Renal cortex interstitium (tissue), 11 donors: ENCODE data around the gene AQP12A. TPM values are rescaled to one million over a fixed set of nuclear protein-coding genes. Genes with fewer than 3 reads are reported as not detected.

Experiments used
- DNase-seq, 11 donors: peaks; one replicate each; pipeline ENCODE4 v3.0.0-alpha.2; 2013; ENCODE audit warnings: low read depth in 9 of 11, low spot score in 4 of 11; ENCODE audit errors: extremely low read depth in 1 of 11
- polyA plus RNA-seq, 3 donors: library from polyadenylated mRNA; unstranded; fragments of 120-200 nt; gene quantifications; one replicate each; pipeline ENCODE4 v1.2.1, GENCODE V29; 2013; ENCODE audit not compliant: insufficient read length in 3 of 3

Gene AQP12A
- polyA plus RNA-seq, 3 donors = 0.38 to 0.55 TPM; not detected in 1

DNA sequence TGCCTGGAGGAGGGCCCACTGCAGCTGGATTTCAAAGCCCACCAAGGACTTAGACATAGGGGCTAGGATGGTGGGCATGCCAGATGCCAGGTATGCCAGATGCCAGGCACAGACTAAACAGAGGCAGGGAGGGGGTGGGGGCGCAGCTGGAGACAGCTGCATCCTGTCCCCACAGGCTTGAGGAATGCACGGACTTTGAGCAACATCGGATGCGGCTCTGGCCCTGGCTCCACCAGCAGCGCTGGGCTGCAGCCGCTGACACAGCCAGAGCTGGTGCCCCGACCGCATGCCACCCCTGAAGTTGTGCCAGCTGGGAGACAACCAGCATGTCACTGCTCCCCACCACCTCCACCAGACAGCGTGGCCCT lies 39.5 kb downstream of the AQP12A start:
- DNase-seq = no peak

DNA sequence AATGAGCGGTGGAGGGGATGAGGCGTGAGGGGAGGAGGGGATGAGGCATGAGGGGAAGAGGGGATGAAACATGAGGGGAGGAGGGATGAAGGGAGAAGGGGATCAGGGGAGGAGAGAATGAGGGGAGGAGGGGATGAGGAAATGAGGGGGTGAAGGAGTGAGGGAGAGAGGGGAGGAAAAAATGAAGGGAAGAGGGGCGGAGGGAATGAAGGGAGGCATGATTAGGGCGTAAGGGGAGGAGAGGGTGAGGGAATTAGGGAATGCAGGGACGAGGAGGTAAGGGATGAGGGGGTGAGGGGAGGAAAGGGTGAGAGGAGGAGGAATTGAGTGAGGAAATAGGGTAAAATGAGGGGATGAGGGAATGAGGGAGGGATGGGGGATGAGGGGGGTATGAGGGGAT lies 40.5 kb downstream of the AQP12A start:
- no peak for DNase-seq

DNA sequence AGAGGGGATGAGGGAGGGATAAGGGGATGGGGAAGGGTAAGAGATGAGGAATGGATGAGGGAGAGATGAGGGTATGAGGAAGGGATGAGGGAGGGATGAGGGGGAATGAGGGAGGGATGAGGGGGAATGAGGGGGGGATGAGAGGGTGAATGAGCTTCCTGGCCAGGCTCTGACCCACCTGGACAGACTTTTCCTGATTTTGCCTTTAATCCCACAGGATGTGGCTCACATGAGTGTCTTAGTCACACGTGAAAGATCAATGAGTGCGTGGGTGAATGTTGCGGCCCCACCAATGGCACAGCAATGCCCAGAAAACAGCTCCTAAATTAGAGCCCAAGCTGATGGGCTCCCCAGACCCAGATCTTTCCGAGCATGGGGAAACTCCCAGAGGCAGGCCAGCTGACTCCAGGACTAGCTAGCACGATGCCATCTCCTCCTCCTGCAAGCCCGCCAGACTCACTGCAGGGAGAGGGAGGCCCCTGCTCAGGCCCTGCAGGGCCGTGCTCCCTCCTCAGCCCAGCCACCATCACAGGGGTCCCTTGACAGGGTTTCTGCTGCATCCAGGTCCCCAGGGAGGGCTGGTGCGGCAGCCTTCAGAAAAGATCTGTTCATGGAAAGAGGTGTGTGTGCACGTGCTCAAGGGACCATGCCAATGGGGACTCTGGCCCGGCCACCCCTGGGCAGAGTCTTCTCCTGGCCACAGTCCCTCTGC lies 41.4 kb downstream of the AQP12A start:
- DNase-seq = no peak

DNA sequence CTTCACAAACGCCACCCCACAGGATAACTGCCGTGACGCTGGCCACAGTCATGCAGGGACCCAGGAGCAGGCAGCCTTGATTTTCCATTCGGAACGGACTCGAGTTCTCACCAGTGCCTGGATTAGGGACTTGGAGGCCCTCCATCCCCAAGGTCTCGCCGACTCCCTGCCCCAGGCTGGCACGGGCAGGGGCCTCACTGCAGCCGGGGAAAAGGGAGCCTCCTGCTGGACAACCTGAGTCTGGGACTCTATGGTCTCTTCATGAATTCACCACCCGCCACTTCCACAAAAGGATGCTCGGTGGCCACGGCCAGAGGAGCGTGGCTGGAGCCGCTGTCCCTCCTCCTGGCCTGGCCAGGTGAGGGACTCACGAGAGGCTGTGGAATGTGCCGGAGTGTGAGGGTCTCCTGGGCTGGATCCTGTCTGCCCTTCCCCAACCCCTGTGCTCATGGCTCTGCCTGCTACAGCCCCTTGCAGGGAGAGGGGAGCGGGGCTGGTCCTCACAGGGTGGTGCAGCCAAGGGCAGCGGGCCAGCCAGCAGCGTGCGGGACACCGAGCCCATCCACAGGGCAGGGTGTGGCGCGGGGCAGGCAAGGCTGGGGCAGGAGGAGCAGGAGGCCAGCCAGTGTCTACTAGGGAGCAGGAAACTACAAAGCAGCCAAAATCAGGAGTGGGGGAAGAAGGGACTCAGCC lies 42.3 kb downstream of the AQP12A start:
- no peak for DNase-seq

DNA sequence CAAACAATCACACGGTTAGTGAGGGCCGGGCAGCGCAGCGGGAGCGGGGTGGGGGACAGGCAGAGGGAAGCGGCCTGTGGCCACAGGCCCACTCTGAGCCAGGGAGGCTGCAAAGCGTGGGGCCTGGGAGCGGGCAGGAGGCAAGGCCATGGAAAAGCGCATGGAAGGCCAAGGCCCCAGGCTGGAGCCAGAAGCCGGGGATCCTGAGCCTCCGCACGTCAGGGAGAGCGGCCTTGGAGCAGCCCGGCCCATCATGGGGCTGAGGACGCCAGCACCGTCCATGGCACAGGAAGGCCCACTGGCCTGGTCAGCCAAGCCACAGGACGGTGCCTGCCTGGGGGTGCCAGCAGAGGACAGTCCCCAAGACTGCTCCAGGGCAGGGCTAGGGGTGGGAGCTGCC lies 43.1 kb downstream of the AQP12A start:
- DNase-seq = no peak

DNA sequence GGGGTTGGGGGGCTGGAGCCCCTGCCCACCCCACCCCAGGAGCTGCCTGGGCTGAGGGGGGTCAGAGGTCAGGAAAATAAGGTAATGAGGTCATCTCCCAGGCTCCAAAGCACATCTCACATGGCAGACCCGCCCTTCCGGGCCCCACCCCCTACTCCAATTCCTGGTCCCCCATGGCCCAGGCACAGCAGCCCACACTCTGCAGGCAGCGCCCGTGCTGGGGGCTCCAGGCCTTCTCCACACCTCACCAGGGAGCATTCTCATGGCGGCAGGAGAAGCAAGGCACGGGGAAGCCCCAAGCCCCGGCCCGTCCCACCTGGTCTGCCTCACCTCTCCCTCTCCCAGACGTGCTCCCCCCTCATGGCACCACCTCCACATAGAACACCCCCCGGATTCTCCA lies 43.8 kb downstream of the AQP12A start:
- no peak for DNase-seq

DNA sequence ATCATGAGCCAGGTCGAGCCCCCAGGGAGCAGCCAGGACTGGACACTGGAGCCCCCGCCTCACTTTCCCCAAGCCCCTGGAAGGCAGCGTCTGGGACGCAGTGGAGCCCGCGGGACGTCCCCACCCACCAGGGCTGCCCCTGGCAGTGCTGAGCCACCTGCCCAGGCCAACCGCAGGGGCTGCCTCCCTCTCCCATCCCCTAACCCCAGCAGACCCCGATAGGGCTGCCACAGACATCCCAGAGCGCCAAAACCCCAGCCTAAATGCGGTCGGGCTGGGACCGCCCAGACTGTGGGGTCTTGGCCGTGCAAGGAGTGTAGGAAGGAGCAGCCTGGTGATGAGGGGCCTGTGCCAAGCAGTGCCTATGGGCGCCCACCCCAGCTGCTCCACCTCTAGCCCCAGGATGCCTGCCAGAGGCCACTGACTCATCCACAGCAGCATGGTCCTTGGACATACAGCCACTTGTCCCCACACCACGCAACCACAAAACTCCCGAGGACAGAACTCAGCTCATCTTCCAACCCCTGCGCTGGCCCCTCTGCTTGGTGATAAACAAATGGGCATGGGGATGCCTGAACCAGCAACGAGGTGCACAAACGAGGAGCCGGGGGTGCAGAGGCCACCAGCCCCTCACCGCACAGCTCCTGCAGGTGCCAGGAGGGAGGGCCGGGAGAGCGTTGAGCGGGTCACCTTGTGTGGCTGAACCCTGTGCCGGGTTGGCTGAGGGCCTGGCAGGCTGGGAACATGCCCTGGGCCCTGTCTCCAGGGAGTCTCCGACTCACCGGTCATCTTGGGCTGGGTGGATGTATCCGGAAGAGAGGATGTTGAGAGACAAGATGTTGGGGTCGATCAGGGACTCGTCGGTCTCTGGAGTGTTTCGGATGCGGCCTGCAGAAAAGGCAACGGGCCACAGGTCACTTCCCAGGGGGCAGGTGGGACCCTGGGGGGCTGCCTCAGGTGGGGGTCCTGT lies 44.9 kb downstream of the AQP12A start:
- DNase-seq = no peak

DNA sequence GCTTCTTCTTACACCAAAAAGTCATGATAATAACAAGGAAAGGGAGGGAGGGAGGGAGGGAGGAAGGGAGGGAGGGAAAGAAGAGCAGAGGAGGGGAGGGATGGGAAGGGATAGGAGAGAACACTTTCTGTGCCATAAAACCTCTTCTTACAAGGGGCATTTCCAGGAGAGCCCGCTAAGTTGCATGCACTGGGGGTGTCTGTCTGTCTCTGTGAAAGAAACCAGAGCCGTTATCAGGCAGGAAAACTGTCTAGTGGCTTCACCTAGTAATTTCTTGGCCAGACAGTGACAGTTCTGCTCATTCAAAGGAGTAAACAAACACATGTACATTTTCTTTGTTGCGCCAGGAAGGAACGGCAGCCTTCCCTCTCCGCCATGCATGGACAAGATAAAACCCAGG lies 45.8 kb downstream of the AQP12A start:
- no peak for DNase-seq

DNA sequence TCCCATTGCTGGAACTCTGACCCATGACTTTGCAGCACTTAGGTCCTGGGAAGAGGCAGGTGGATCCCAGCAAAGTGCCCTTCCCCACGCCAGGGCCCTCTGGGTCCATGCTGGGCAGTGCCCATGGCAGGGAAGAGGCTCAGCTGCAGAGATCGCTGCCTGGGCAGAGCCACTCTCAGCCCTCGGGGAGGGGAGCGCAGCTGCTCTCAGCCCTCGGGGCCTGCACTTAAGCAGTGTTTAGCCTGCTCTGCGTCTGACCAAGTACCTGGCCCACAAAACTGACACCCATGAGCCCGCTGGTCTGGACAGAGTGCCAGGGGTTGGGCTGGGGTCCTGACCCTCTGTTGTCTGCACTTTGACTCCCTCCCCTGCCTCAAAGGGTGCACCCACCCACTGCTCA lies 46.3 kb downstream of the AQP12A start:
- no peak for DNase-seq

DNA sequence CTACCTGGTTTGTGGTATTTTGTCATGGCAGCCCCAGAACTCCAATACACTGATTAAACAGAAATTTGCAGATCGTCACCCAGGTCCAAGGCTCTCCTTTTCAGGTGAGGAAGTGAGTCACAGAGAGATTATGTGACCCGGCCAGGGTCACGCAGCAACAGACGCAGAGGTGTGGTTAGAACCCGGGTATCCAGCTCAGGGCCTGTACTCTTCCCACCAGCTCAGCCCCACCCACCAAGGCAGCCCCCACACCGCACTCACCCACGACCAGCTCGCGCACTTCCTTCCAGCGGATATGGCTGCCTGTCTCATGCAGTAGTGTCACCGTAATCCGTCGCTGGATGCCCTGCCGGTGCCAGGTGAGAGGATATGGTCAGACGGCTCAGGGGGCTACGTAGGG lies 48.1 kb downstream of the AQP12A start:
- DNase-seq = no peak

DNA sequence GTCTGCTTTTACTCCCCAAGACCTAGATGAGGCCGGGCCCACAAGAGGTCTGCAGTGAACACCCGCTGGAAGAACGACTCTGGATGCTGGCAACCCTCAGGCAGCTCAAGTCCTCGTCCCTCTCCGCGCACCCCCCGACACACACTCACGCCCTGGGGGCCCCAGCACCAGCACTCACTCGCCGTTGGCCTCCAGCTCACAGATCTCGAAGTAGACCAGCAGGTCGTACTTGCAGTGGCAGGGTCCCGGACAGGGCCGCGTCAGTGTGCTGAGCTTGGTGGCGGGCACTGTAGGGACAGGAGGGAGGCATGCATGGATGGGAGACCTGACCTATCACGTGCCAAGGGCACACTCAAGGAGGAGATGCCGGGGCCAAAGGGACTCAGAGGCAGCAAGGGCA lies 49.4 kb downstream of the AQP12A start:
- no peak for DNase-seq

DNA sequence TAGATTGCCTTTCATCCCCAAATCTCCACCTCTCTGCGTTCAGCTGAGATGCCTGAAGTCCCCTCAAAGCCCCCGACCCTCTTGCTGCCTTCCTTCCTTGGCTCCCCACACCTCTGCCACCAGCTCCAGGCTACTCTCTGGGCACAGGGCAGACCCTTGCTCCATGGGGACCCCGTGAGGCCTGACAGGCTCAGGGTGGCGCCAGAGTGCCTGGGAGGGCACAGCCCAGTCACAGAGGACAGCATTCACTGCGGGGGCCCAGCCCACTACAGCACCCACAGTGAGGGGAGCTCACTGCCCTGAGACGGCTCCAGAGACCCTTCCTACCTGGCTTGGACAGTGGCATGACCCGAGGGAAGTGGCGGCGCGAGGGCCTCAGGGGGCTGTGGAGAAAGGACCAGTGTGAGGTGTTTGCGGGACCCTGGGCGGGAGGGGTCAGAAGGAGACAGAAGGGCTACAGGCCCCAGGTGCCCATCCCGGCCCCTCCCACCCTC lies 51.0 kb downstream of the AQP12A start:
- no peak for DNase-seq

DNA sequence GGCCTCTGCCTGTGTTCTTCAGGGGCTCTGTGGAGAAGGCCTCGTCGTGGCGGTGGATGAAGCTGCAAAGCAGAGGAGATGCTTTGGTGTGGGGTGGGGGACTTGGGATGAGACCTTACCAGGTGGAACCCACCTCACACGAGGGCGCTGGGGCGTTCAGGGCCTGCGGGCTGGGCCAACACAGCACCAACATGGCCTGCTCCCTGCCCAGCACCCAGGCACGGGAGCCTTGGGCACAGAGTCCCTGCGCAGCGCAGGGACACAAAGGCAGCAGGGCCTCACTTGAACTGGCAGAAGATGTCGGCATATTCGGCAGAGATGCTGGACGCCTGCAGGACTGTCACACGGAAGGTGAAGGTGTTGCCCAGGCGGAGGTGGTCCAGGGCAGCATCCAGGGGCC lies 53.8 kb downstream of the AQP12A start:
- no peak for DNase-seq

DNA sequence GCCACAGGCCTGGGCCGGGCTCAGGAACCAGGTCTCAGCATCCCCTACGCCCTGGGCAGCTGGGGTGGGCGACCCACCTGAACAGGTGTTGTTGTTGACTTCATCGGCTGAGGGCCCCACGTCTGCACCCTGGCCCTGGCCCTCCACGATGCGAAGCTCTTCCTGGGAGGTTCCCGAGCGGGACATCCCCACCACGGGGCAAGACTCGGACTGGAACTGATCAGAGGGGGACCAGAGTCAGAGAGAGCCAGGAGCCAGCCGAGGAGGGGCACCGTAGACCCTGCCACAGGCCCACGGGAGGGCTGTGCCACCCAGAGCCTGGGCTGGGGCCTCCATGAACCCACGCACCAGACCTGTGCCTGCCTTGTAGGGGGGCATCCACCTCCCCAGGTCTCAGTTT lies 54.3 kb downstream of the AQP12A start:
- DNase-seq = no peak

DNA sequence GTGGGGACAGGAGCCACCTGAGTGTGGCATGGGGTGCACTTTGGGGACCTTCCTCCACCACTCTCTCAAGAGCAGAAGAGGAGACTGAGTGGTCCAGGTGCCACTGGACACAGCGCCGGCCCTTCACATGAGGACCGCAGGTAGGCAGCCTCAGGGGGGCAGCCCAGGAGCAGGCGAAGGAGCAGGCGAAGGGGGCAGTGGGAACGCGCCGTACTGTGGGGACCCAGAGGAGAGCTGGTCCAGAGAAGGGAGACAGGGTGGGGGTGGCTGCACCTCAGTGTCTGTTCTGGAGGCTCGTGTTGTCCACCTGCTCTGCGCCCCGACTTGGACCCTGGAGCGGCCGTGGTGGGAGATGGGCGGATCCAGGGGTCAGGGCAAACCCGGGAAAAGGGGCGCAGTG lies 55.0 kb downstream of the AQP12A start:
- no peak for DNase-seq

DNA sequence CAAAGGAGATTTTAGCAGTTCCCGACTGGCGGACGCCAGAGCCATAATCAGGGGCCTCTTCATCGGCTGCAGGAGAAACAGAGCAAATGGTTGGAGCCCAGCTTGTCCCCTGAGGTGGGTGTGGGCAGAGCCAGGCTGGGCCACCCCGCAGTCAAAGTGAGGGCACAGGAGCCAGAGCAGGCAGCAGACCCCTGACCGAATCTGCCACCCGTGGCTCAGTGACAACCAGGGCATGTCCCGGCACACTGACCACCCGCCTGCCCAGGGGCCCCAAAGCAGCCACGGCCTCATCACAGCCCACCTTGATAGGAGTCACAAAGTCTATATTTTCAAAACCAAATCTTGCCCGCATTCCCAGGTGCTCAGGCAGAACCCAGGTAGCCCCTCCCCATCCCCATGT lies 55.6 kb downstream of the AQP12A start:
- DNase-seq = no peak
